GM19240 (cell line): ENCODE data around the gene DGAT2L6.
"Not testable (repeated sequence)": the region's sequence is repeated elsewhere in the genome, so short reads cannot be mapped to it uniquely, and the experiment has no call there.

Experiments
- DNase-seq: peaks from one replicate; pipeline ENCODE4 v3.0.0; 2011; ENCODE audit warnings: low spot score; ENCODE audit not compliant: insufficient read length

The DGAT2L6 gene

DNA sequence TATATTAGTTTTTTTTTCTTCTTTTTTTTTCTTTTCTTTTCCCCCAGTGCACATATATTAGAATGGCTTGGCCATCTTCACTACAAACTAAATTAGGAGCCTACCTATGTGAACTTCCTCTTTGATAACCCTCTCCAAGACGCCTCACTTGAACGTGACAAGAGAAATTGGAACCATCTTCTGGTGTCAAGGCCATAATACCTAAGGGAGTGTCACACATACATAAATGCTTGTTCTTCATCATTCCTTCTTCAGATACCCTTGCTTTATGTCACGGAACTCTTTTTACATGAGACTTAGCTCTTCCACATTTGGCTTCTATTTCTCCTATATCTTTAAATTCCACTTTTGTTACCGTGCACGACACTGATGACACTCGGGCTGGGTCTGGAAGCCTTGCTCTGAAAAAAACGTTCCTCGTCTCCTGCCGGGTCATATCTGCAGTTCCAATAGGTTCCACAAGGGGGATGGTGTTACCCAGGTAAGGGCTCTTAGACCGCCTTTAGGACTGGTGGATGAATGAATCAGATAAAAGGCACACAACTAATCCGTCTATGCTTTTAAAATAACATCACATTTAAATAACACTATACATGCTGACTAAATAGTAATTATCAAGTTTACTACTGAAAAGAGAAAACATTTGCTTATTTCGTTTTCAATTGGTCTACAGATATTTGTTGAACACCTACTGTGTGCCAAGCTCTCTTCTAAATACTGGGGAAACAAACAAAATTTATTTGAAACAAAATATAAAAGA is 19.9 kb downstream of the DGAT2L6 start:
- DNase-seq, result peak; percentile 30

DNA sequence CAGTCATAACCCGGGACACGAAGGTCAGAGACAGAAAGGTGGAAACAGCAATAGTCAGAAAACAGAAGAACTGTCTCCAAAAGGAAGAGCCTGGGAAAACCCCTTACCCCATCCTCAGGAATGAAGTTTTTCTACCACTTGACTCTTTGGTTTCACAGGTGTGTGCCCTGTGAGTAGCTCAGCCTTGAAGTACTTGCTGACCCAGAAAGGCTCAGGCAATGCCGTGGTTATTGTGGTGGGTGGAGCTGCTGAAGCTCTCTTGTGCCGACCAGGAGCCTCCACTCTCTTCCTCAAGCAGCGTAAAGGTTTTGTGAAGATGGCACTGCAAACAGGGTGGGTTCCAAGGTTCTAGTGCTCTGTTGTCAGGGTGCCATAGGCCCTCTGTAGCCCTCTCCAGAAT is 24.4 kb downstream of the DGAT2L6 start:
- DNase-seq, result no peak

DNA sequence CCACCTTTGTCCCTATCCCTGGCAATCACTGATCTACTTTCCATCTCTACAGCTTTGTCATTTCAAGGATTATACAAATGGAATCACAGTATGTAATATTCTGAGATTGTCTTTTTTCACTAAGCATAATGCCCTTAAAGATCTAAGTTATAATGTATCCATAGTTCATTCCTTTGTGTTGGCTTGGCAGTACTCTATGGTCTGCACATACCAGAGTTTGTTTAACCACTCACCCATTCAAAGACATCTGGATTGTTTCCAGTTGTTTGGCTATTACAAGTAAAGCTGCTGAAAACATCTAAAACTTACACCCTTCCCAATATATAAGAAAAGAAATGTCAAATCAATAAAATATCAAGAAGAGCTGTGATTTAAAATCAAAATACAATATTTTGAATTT is 31.2 kb downstream of the DGAT2L6 start:
- no peak for DNase-seq

DNA sequence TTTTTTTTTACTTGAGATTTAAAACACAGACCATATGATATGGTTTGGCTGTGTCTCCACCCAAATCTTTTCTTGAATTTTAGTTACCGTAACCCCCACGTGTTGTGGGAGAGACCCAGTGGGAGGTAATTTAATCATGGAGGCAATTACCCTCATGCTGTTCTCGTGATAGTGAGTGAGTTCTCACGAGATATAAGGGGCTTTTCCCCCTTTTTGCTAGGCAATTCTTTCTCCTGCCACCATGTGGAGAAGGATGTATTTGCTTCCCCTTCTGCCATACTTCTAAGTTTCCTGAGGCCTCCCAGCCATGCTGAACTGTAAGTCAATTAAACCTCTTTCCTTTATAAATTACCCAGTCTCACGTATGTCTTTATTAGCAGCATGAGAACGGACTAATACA is 32.3 kb downstream of the DGAT2L6 start:
- DNase-seq, result not testable (repeated sequence)

DNA sequence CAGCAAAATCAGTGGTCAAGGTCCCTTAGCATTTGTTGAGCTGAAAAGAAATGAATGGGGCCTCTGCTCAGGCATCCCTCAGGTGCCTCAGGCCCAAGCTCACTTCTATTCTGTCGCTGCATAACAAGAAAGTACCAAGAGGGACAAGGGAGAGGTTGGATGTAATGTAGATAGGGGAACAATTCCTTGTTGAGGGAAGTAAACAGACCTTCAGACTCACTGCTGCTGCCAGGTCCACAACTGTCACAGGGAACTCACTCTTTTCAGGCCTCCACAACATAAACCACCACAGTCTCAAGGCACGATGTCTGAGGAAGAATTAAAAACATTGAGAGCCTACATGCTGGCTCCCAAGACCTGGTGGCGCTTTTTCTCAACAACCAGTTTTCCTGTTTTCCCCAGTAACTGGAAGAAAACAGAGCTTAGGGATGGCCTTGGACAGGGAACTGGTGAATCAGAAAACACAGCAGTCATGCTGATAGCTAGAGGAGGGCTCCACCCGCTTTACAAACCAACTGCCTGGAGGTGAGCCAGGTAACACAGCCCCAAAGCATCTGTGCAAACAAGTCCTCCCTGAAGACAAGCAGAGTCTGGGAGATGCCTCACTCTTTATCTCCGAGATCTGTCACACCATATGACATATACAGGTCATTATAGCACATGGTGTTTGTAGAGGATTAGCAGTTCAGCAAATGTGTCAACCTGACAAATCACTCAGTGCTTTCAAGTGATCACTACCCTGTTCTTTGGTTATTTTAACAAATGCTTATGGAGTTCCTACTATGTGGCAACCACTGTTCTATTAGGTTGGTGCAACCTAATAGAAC is 42.9 kb downstream of the DGAT2L6 start:
- DNase-seq, result no peak

DNA sequence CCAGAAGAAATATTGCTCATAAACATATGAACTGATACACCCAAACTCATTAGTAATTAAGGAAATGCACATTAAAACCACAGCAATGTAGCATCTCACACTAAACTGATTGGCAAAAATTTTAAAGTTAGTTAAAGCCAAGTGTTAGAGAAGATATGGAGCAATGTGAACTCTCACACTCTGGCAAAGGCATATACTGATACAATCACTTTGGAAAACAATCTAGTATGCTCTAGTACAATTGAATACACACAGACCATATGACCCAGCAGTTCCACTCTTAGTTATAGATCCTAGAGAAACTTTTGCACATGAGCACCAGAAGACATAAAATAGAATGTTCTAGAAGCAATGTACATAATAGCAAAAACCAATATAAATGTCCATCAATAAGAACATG is 48.8 kb downstream of the DGAT2L6 start:
- no peak for DNase-seq

DNA sequence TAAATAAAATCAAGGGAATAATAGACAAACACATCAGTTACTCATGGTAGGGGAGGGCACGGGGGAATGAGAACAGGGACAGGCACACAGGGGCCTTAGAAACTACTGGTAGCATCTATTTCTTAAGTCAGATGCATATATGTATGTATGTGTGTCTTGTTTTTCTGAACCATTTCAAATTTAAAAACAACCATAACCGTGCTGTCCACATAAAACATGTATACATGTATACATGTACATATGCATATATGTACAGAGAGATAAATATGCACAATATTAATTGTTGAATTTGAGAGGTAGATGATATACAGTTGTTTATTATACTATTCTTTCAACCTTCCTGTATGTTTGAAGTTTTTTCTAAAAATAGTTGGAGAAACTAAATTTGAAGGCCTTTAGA is 49.4 kb downstream of the DGAT2L6 start:
- DNase-seq, result no peak

DNA sequence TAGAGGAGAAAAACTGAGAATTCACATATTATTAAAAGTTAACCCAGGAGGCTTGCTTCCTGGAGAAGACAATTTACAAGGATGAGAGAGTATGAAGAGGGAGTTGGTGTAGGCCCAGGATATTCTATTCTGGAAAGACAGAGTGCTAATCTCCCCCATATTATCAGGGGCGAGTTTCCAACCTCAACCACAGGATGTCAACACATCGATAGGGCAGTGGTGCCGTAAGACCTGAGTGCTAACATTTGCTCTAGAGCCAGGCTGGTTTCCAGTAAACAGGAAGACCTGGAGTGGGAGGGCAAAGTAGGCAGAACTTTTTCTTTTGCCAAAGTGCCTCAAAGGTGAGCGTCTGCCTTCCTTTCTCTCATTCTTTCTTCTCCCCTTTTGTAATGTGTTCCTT is 54.4 kb downstream of the DGAT2L6 start:
- no peak for DNase-seq

DNA sequence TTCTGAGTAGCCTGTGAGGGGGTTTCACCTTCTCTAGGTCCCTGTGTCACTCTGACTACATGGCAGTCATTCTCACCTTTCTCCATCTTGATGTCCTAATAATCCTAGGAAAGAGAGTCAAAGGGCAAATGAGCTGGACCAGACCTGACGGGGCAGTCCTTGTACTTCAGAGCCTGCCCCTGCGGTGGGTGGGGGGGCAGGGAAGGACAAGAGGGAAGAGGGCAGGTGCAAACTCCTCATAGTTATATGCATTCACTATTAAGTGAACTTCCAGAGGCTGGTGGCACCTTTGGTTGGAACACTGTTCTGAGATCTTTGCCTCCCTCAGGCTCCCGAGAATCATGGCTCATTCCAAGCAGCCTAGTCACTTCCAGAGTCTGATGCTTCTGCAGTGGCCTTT is 57.1 kb downstream of the DGAT2L6 start, which contains the start of gene AWAT1:
Gene AWAT1 (plus strand): TSS at position 301 of the 400 bp plus-strand sequence. CDS start 41 bp downstream, at position 342.
- no peak for DNase-seq

DNA sequence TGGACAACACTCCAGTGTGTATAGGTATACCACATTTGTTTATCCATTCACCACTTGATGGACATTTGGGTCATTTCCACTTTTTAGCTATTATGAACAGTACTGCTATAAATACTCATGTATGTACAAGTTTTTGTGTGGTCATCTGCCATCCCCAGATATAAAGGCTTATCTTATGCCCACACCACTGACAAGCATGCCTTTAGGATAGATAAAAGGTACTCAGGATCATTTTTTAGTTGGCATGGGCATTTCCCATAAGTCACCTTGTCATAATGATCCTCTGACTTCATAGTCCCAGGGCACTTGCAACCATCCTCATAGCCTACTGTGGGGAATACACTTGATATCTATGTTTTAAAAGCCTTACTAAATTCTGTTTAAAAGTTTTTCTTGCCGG is 63.5 kb downstream of the DGAT2L6 start:
- DNase-seq, result no peak

DNA sequence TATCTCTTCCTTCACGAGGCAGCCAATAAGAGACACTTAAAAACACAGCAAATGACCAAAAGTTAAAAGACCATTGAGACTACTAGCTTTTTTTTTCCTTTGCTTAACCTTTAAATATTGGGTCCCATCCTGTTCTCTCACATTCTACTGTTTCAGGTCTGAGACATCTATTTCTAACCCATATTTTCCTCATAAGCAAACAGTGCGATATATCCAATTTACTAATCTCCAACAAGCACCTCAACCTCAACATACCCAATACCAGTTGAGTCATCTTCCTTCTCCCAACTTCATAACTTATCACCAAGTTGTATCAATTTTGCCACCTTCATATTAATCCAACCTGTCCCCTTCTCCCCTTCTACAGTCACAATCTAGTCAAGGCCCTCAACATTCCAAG is 64.2 kb downstream of the DGAT2L6 start:
- no peak for DNase-seq

DNA sequence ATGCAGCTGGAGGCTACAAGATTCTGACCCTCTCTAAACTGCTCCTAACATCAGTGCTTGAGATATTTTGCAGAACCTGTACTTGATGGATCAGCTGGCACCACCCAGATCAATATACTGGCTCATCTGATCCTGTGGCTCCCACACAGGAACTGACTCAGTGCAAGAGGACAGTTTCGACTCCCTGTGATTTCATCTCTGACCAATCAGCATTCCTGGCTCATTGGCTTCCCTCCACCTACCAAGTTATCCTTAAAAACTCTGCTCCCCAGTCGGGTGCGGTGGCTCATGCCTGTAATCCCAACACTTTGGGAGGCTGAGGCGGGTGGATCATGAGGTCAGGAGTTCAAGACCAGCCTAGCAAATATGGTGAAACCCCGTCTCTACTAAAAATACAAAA is 66.3 kb downstream of the DGAT2L6 start:
- not testable (repeated sequence) for DNase-seq

DNA sequence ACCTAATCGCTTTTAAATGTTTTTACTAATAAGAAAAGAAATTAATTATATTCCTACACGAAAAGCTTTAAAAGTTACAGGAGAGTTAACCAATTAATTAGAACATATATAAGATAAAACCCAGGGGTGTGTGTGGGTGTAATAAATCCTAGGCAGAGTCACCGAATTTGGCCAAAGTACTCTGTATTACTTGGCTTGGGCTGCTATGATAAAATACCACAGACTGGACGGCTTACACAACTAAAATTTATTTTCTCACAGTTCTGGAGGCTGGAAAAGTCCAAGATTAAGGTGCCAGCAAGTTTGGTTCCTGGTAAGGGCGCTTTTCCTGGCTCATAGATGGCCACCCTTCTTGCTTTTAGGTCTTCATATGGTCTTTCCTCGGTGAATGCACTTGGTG is 67.6 kb downstream of the DGAT2L6 start:
- no peak for DNase-seq

DNA sequence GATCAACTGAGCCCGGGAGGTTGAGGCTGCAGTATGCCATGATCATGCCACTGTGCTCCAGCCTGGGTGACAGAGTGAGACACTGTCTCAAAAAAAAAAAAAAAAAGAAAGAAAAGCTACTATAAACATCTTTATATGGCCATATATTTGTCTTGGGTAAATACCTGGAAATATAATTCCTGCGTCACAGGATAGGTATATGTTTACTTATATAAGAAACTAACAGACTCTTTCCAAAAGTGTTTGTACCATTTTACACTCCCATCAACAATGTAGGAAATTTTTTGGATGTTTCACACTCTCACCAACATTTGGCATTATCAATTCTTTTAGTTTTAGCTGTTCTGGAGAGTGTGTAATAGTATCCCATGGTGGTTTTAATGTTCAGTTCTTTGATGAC is 70.0 kb downstream of the DGAT2L6 start:
- no peak for DNase-seq

DNA sequence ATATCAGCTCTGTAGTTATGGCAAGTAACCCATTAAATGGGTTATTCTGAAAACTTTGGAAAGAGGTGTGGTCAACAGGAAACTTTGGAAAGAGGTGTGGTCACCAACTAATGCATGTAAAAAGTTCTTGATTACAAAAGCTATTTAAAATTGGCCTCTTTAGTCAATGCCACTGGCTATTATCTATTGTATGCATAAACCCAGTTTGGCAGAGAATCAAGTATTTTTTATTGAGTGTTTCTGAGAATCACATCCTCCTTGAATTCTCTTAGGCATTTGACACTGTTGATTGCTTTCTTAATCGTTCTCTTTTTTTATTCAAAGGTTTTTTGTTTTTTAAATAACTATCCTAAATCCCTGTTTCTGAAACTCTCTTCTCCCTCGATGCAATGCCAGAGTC is 75.2 kb downstream of the DGAT2L6 start:
- DNase-seq, result no peak

DNA sequence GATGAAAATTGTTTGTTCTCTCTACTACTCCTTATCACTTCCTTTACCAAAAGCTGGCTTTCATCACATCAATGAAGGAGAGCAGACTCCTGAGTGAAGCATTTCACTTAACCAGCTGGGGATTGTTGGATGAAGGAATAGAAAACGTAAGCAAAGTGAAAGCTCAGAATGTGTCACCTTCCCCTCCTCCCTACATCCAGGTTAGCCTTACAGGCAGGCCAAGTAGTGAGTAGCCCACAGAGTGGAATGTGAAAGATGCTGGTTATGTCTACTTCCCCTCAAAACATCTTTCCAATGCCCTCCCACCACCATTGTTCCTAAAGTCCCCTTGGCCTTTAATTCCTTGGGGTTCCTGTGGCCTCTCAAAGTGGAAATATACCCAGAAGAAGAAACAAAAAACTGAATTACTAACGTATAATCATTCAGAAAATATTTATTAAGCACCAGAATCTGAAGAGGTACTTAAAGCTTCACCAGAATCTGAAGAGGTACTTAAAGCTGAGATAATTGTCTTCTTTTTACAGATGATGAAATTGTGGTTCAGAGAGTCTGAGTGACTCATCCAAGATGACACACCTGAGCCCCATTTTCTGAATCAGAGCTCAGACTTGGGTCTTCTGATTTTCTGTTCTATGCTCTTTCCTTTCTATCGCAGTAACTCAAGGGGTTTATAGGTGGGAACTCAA is 76.2 kb downstream of the DGAT2L6 start:
- DNase-seq, result no peak

DNA sequence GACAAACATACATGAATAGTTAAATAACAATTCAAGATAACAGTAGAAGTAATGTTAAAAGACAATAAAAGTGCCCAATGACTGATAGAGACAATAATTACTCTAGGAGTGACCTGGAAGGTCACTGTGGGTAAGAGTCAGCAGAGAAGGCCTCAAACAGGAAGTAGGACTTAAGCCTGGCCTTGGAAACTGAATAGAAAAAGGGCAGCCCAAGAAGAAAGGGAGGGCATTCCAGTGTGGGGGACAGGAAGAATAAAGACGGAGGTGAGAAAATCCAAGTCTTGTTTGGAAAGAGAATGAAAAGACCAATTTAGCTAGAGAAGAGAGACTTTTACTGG is 76.7 kb downstream of the DGAT2L6 start:
- no peak for DNase-seq

DNA sequence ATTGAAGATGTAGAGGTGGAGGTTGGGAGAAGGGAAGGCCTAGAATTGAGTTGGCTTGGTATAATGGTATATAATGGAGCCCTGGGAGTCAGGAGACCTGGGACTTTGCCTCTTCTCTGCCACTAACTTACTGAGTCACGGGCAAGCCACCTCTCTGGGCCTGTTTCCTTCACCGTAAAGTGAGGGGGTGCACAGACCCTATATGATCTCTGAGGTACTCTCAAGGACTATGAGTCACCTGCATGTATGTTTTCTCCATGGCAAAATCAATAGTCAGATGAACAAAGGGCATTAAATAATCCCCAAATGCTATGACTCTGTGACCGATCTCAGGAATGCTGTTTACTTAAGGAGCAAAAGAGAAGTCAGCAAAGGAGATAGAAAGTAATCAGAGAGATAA is 77.6 kb downstream of the DGAT2L6 start:
- DNase-seq, result no peak
